Heart left ventricle (tissue), 16 donors: ENCODE results near the gene POLD1. TPM values are rescaled to one million over a fixed set of nuclear protein-coding genes. Genes with fewer than 3 reads are reported as not detected.

Experiments
- ATAC-seq, 4 donors: fragments of 200-7000 bp; cut with Tn5 transposase; one replicate each; pipeline ENCODE4 v1.9.1; 2020 to 2022; ENCODE audit warnings: moderate library complexity in 4 of 4, mild to moderate bottlenecking in 3 of 4, moderate number of reproducible peaks in 1 of 4
- DNase-seq, 5 donors: peaks; one replicate each; pipeline ENCODE4 v3.0.0-alpha.2; 2020
- H3K27ac ChIP-seq, 12 donors: fragments of 200-600 bp; sonication (generic) in 4 of 12; one replicate each; pipeline versions ENCODE4 v1.5.0 to v1.8.0; 2016 to 2022; ENCODE audit warnings: mild to moderate bottlenecking in 2 of 12
- H3K27me3 ChIP-seq, 9 donors: fragments of 200-600 bp; sonication (generic) in 2 of 9; one replicate each; pipeline versions ENCODE4 v1.5.1 to v1.8.0; 2016 to 2022; ENCODE audit warnings: mild to moderate bottlenecking in 3 of 9
- H3K36me3 ChIP-seq, 9 donors: fragments of 200-600 bp; sonication (generic) in 2 of 9; one replicate each; pipeline versions ENCODE4 v1.5.0 to v1.8.0; 2018 to 2022; ENCODE audit warnings: mild to moderate bottlenecking in 2 of 9
- H3K4me1 ChIP-seq, 12 donors: fragments of 200-600 bp; sonication (generic) in 4 of 12; one replicate each; pipeline versions ENCODE4 v1.5.0 to v1.8.0; 2016 to 2022; ENCODE audit warnings: mild to moderate bottlenecking in 3 of 12
- H3K4me3 ChIP-seq, 12 donors: fragments of 200-600 bp; sonication (generic) in 4 of 12; one replicate each; pipeline versions ENCODE4 v1.5.0 to v1.8.0; 2017 to 2022; ENCODE audit warnings: mild to moderate bottlenecking in 9 of 12, moderate library complexity in 4 of 12
- H3K9me3 ChIP-seq, 12 donors: fragments of 200-600 bp; sonication (generic) in 4 of 12; one replicate each; pipeline versions ENCODE4 v1.5.0 to v1.8.0; 2016 to 2022; ENCODE audit warnings: mild to moderate bottlenecking in 1 of 12
- POLR2A ChIP-seq, 2 donors: fragments of 450-650 bp; IDR thresholded peaks; one replicate each; pipeline ENCODE4 v1.6.1; 2017; ENCODE audit warnings: antibody characterized with exemption in 2 of 2, mild to moderate bottlenecking in 2 of 2, moderate library complexity in 2 of 2
- whole genome bisulfite sequencing, 4 donors: extraction: QIAGEN DNeasy Blood & Tissue Kit in 2 of 4; methylation state at CpG; one replicate each; pipeline versions ENCODE4 v1.1.5 to v1.1.7; 2013 to 2018; 5-methylcytosine and 5-hydroxymethylcytosine counted together
- intact Hi-C, 10 donors: fragments of 100-400 bp; cut with DNase I; formaldehyde crosslinking; loops; one replicate each; pipeline versions ENCODE4 v1.11.1 to v1.14.2; 2022
- polyA plus RNA-seq, 2 donors: library from polyadenylated mRNA; stranded (reverse); fragments of 200-250 nt; gene quantifications; one replicate each; pipeline ENCODE4 v1.2.3, GENCODE V29; 2013
- total RNA-seq, 9 donors: library from RNA; depleted of rRNA in 2 of 9; stranded (reverse); fragments of >200 nt in 2 of 9; fragmentation: NEBNext Ultra II Directional in 3 of 9; extraction: Animal tissue kit (Norgen Biotek cat#: 25700) in 3 of 9; gene quantifications; one replicate each; pipeline versions ENCODE4 v1.1.0 to v1.2.4, GENCODE V29; 2016 to 2023
- TF ChIP-seq, protein P1 (sequence below), 12 donors: fragments of 200-600 bp; sonication (generic) in 4 of 12; IDR thresholded peaks; one replicate each; pipeline versions ENCODE4 v1.5.0 to v1.8.0; 2018 to 2022; ENCODE audit warnings: antibody characterized with exemption in 12 of 12, mild to moderate bottlenecking in 5 of 12
- donor health status: ischemic (EF 13 %, LVEDD 7.1; RV severe dilation, severe dysfunction).
- donor health status: healthy with polysubstance abuse.
- donor health status: DM: no; HTN: yes; CAD: no.
- donor health status: DM: no; HTN: no; CAD: no.
- donor health status: ischemic (EF 25% LVEDD 6.9; RV normal size, moderate dysfunction).
- donor health status: ischemic (EF 25% LVEDD 5.7; RV mildly dilated, moderate dysfunction).
- donor health status: healthy.
- donor health status: DM: yes; HTN: yes; CAD: no.
- donor health status: ischemic (EF 35%, LVEDD 5.7; RV mildly dilated, moderate dysfunction).
- donor health status: nonischemic (EF 11% LVEDD 7.7; RV severe dilation, severe dysfunction).
- donor health status: DM: yes; HTN: yes; CAD: no.
- donor health status: PGD.
- donor health status: ischemic (EF 29% LVEDD 5.4; RV normal size, mild dysfunction).
- donor health status: nonischemic (EF 23%, LVEDD 6.1; RV moderate dilation, normal function).

The POLD1 gene
- total and polyA plus RNA-seq, 11 donors = 6.1 to 18.0 (median 9.6) TPM

DNA sequence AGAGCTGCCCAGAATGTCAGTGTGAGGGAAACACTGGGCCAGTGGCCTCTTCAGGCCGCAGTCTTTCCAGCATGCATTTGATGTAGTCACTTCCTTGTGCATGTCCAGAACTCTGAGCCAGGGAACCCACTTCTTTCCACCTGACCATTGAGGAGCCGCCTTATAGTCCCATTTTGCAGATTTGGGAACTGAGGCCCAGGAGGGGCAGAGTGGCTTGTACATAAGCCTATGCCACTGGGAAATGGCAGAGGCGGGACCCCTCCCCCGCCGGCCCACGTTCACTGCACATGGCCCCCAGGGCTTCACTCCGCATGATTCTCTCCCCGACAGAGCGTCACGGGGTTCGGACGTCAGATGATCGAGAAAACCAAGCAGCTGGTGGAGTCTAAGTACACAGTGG is 28.9 kb downstream of the POLD1 start:
- intact Hi-C loops = loop anchor here in 4 of 10 donors (5.0 kb wide), 2 partner anchors 46 to 51 kb away; partner anchors contain the start of gene NAPSA (in 3 of the 4)
- no peak for DNase-seq

DNA sequence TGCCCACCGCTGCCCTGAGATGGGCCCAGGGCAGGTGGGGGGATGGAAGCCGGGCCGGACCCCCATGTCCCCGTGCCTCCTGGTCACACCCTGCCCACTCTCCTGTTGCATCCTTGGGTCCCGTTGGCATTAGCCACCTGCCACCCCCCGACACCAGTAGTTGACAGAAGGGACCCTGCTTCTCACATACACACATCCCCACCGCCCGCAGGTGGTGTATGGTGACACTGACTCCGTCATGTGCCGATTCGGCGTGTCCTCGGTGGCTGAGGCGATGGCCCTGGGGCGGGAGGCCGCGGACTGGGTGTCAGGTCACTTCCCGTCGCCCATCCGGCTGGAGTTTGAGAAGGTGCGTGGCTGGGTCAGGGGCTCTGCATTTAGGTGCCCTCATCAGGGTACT is 29.4 kb downstream of the POLD1 start:
- TF ChIP-seq, protein P1, sequence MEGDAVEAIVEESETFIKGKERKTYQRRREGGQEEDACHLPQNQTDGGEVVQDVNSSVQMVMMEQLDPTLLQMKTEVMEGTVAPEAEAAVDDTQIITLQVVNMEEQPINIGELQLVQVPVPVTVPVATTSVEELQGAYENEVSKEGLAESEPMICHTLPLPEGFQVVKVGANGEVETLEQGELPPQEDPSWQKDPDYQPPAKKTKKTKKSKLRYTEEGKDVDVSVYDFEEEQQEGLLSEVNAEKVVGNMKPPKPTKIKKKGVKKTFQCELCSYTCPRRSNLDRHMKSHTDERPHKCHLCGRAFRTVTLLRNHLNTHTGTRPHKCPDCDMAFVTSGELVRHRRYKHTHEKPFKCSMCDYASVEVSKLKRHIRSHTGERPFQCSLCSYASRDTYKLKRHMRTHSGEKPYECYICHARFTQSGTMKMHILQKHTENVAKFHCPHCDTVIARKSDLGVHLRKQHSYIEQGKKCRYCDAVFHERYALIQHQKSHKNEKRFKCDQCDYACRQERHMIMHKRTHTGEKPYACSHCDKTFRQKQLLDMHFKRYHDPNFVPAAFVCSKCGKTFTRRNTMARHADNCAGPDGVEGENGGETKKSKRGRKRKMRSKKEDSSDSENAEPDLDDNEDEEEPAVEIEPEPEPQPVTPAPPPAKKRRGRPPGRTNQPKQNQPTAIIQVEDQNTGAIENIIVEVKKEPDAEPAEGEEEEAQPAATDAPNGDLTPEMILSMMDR (IDR thresholded peaks at IDR 0.05) = no peak
- H3K4me1 ChIP-seq = peaks cover 0 to 13% (median 0%) of the 10 kb centered on the region in 12 donors
- ATAC-seq = no peak
- WGBS, 4 donors = 95 to 97% (median 95%) methylated on average over 20 to 21 of the region's 21 CpGs
- H3K27me3 ChIP-seq = peaks cover 6 to 17% (median 9%) of the 10 kb centered on the region in 9 donors
- no peak overlapping the region for H3K27ac ChIP-seq
- H3K4me3 ChIP-seq = no peak overlapping the region
- H3K36me3 ChIP-seq = peaks cover 0 to 15% (median 3%) of the 10 kb centered on the region in 9 donors
- no peak for DNase-seq
- intact Hi-C loops = loop anchor here in 4 of 10 donors (5.0 kb wide), 2 partner anchors 46 to 51 kb away; partner anchors contain the start of gene NAPSA (in 3 of the 4)
- no peaks in the 10 kb centered on the region for H3K9me3 ChIP-seq

More for the DNA sequence above, 28.9 kb downstream of the POLD1 start:
- Histone ChIP-seq H3K4me1 (peaks cover 0 to 13% (median 0%) of the 10 kb centered on the region in 12 donors), H3K36me3 (peaks cover 0 to 17% (median 3%) of the 10 kb centered on the region in 9 donors), H3K27ac (no peak overlapping the region), H3K9me3 (no peaks in the 10 kb centered on the region), H3K27me3 (peaks cover 2 to 12% (median 5%) of the 10 kb centered on the region in 9 donors), H3K4me3 (no peak overlapping the region)
- no peak for ATAC-seq
- TF ChIP-seq POLR2A (IDR thresholded peaks at IDR 0.05) = no peak
- TF ChIP-seq, protein P1 (IDR thresholded peaks at IDR 0.05) = no peak
- 94 to 100% (median 96%) methylated on average over 12 to 13 of the region's 13 CpGs for WGBS, 4 donors

DNA sequence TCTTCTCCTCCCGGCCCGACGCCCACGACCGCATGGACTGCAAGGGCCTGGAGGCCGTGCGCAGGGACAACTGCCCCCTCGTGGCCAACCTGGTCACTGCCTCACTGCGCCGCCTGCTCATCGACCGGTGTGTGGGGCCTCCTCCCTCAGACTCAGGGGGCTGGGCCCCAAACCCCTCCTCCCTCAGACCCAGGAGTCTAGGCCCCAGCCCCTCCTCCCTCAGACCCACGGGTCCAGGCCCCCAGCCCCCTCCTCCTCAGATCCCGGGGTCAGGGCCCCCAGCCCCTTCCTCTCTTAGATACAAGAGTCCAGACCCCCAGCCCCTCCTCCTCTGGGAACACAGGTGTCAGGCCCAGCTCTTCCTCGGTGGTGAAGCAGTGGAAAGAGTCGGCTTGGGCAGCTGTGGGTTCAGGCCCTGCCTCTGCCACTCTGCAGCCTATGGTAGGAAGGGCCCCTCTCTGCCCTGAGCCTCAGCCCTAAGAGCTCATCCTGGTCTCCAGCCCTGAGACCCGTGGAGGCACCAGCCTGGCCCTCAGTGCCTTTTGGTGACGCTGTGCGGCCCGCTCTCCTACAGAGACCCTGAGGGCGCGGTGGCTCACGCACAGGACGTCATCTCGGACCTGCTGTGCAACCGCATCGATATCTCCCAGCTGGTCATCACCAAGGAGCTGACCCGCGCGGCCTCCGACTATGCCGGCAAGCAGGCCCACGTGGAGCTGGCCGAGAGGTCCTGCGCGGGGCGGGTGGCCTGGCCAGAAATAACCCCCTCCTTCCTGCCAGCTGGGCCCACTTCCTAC is 30.9 kb downstream of the POLD1 start:
- 49 to 55% (median 54%) methylated on average over 24 to 37 of the region's 37 CpGs for WGBS, 4 donors
- no peak overlapping the region for H3K27ac ChIP-seq

More for the DNA sequence above, 30.9 kb downstream of the POLD1 start:
- no peak overlapping the region for H3K4me3 ChIP-seq
- H3K27me3 ChIP-seq = peaks cover 12 to 32% (median 24%) of the 10 kb centered on the region in 9 donors
- no peaks in the 10 kb centered on the region for H3K9me3 ChIP-seq
- DNase-seq (peak; percentile 64 to 90 (median 76)), ATAC-seq (peak; percentile 71 to 87 (median 78))
- H3K4me1 ChIP-seq = peaks cover 0 to 13% (median 0%) of the 10 kb centered on the region in 12 donors
- peaks cover 0 to 2% (median 0%) of the 10 kb centered on the region in 9 donors for H3K36me3 ChIP-seq
- TF ChIP-seq POLR2A (IDR thresholded peaks at IDR 0.05) = no peak
- TF ChIP-seq, protein P1 (IDR thresholded peaks at IDR 0.05) = peak; percentile 74 to 92 (median 88)
- intact Hi-C loops = loop anchor here in 9 of 10 donors (1.0 to 5.0 kb wide), 5 partner anchors 46 to 58 kb away; partner anchors contain the start of gene NAPSA (in 3 of the 9)
